HG03520 (cell line): ENCODE data around the gene SPON2.

Experiments
- ATAC-seq: cut with Tn5 transposase; IDR thresholded peaks from one replicate; pipeline ENCODE4 v1.9.1; 2021; ENCODE audit warnings: mild to moderate bottlenecking, moderate library complexity; ENCODE audit not compliant: unreplicated experiment

Gene SPON2

DNA sequence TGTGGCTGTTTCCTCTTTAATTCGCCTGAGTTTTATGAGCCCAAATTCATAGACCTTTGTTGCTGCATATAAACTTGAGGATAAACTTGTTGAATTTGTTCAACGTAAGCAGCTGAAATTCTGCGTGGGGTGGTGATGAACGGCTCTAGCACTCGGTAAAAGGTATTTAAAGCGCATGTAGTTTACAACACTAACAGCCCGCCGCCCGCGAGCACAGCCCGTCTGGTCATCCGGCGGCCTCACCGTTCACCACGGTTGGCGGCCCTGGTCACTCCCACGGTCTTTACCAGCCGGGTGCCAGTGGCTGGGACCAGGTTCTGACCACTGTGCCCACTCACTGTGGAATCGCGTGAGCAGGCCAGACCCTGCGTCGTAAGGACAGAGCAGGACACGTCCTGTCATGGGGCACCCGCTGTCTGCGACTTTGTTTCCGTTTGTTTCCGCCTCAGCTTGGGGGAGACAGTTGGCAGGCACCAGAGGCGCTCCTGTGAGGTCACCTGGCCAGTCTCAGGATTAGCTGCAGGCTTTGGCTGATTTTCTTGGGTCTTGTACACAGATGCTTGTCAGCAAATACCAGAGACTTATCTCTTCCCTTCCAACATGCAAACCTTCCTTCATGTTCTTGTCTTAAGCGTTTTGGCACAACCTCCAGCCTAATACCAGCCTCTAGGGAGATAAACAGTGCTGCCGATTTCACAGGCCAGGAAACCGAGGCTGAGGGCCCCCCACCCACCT, 36.8 kb upstream of the SPON2 start:
- ATAC-seq = no peak

DNA sequence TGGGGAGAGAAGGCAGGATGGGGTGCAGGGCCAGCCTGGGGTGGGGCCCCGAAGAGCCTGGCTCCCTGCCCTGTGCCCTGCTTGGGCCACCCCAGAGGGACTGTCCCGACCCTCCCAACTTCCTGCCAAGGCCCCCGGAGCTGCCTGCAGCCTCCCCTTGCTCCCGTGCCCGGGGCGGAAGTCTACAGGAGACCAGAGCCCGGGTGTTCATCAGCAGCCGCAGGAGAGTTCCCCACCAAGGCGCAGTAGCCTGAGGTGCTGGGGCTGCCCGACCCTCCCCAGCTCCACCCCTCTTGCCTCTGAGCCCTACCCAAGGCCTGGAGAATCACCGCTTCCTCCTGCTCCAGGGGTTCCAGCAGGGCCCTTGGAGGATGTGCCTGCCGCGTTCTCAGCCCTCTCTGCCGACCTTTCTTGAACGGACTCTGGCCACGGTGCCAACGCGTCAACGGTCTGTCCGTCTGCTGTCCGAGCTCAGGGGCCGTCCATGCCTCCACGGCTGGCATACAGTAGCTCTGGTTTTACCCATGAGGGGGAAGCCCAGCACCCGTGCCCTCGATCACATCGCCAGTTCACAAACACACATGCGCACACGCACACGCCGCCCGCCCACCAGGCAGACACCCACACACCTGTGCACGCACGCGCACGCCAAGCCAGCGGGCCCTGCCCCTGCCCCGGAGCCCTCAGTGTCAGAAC, 36.0 kb upstream of the SPON2 start:
- no peak for ATAC-seq

DNA sequence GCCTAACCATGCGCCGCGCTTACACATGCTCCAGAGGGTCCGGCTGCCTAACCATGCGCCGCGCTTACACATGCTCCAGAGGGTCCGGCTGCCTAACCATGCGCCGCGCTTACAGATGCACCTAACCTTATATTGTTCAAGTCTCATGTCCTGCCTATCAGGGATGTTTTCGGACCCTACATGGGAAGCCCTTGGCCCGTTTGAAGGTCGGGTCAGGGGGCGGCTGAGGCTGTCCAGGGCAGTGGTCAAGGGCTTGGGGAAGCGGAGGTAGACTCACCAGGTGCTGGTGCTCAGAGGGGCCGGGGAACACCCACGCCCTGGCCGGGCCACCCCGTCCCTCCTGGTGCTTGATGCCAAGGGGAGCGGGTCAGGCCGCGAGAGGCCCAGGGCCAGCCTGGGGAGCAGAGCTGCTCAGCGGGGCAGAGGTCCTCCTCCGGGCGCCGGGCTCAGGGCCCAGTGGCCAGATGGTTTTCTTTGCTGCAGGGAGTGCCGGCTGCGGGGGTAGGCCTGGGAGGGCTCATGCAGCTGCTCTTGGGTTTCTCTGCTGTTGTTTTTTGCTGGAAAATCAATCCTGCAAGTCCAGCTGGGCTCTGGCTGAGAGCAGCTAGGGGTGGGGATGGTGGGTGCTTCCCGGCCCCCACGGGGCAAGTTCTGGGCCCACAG, 35.4 kb upstream of the SPON2 start:
- no peak for ATAC-seq

DNA sequence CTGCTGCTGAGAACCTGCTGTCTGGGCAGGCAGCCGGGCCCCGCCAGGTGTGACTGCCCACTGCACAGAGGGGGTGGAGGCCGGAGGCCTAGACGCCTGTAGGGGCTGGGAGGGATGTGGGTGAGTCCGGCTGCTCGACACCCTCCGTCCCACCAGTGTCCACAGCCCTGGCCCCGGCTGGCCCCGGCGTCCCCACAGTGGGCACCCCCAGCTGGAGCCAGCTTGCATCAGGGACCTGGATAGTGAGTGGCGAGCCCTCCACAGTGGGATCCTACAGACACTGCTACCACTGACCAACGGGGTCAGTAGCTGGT, 34.7 kb upstream of the SPON2 start:
- no peak for ATAC-seq

DNA sequence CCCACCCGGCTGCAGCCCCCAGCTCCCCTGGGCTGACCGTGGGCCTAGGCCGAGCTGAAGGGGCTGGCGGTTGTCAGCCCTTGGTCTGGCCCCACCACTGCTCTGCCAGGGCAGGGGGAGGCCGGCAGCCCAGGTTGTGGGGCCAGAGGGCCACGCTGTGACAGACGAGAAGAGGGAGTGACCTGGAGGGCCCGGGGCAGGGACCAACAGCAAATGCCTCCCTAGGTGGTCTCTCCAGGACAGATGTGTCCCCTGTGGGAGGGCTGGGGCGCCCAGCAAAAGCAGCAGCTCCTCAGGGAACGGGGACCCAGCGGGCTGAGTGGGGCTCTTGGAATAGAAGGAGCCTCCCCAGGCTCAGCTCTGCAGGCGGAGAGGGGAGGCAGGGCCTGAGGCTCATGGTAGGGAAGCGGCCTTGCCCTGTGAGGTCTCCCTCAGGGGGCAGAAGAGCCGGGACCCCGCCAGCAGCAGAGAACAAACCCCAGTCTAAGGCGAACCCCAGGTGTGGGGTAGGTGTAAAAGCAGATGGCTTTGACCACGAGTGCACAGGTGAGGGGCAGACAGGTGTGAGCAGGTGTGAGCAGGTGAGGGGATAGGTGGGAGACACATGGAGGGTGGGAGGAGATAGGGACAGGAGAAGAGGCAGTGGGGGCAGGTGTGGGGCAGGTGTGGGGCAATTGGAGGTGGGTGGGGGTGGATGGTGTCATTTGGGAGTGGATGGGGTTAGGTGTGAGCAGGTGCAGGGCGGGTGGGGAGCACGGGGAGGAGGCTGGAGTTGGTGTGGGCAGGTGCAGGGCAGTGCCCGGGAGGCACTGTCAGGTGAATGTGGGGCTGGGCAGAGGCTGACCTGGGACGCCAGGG, 34.1 kb upstream of the SPON2 start:
- ATAC-seq = no peak

DNA sequence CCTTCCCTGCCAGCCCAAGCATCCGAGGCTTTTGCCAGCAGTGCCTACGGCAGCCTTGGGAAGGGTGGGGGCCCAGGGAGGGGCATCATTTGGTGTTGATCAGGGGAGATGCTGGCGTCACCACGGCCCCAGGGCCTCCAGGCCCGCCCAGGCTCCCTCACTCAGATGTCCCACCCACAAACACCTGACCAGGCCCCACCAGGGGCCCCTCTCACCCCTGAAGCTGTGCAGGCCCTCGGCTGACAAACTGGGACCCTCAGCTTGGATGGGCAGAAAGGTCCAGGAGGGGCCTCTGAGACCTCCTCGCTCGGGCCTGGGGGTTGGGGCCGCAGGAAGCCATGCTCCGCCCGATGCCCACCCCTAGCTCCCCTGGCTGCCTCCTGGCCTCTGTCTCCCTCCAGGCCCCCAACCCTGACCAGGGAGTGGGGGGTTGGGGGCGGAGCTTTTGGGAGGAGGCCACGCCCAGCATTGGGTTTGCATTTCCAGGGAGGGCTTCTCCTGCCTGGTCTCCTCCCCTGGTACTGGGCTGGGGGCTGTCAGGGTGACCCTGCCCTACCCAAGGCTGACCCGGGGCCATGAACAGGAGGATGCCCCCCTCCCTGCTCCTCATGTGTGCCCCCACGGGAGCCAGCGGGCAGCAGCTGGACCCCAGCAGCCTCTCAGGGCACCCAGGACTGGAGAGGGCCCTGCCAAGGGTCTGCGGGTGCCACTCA, 33.4 kb upstream of the SPON2 start:
- no peak for ATAC-seq

DNA sequence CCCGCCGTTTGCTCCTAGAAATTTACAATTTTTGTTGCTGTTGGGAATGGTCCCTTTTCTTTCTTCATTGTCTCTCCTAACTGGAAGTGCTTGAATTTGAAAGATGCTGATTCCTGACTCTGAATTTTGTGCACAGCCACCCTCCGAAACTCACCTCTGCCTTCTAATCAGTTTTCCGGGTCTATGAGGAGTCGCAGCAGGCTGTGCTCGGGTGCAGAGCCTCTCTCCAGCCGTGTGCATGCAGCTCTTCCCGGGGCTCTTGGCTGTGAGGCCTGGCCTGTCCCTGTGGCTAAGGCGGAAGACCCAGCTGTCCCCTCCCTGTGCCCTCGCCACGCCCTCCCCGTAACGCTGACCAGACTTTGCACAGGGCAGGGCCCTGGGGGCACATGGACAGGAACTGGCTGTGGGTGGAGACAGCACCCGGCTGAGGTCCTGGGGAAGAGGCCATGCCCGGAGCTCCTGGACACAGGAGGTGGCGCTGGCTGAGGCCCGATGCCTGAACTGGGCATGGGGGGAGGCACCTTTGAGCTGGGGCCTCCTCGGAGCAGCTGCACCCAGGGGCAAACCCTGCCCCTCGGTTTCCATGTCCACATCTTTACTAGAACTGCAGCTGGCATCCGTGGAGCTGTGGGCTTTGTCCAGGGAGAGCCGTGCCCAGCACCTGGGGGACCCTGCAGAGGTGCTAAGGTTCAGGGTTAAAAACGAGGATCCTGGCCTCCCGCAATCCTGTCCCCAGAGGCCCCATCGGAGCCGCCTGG, 32.6 kb upstream of the SPON2 start:
- no peak for ATAC-seq

DNA sequence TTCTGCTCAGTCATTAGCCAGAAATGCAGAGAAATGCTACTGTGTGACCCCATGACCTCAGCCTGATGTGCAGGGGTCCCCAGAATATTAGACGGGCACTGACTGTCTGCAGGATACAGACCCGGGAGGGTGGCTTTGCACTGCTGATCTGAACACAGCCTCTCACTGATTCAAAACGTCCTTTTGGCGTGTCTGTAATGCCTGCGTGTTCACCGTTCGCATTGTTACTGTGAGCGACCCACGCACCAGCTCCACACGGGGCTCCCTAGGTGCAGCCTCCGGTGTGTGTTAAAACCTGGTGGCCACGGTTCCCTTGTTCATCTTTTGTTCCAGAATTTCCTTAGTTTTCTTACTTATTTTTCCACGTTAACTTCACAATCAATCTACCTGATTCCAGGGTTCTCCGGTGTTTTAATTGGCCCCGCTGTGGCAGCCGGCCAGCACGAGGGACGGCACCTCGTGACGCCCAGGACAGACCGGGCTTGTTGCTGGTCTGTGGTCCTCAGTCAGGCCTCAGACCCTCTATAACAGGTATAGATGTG, 32.0 kb upstream of the SPON2 start:
- ATAC-seq = no peak

DNA sequence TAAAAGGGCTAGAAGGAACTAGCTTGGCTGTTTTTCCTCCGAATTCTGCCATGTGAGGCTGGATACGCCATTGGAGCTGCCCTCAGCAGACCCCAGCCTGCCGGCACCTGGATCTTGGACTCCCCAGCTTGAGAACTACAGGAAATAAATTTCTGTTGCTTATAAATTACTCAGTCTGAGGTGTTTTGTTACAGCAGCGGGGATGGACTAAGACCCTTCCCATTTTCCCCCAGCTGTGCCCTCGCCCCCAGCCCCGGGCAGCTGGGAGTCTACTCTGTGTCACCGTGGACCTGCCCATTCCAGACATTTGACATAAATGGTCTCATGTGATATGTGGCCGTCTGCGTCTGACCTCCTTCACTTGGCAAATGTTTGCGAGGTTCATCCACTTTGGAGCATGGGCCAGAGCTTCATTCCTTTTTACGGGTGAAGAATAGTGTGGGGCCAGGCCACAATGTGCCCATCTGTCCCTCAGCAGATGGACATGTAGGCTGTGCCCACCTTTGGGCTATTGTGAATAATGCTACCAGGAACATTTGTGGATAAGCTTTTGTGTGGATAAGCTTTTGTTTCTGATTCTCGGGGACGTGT, 30.7 kb upstream of the SPON2 start:
- ATAC-seq = no peak

DNA sequence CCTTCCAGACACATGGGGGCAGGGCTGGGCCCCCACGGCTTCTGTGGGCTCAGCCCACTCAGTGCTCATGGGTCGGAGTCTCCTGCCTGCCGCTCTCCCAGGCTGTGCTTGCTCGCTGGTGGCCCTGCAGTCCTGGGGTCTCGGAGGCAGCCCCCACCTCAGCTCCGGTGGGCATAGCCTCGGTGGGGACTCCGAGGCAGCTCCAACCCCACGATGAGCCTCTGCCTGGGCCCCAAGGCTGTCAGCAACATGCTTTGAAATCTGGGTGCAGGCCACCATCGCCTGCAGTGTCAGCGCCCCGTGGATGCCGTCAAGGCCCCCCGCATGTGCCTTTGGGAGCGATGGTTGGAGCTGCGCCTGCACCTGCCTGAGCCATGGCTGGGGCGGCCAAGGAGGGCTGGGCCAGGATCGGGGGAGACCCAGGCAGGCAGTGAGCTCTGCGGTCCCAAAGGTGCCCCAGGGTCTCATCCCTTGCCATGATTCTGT, 30.2 kb upstream of the SPON2 start:
- ATAC-seq = no peak

DNA sequence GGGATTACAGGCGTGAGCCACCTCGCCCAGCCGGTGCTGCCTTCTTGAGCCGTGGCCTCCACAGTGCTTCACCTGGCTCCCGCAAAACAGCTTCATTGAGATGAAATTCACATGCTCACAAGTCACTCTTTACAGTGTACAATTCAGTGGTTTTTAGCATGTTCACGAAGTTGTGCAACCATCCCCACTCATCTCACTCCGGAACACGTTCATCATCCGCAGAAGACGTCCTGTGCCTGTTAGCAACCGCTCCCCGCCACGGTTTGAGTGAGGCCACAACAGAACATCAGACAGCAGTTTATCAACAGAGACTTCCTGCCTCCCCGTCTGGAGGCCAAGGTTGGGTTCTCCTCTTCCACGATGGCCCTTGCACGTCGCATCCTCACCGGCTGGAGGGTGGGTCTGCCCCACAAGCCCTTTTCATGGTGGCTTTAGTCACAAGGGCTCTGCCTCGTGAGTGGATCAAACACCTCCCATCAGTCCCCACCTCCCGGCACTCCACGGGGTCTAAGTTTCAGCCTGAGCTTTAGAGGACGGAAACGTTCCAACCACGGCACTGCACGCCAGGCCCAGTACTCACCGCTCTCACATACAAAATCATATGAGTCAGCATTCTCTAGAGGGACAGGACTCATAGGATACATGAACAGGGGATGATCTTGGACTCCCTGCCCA, 29.6 kb upstream of the SPON2 start:
- no peak for ATAC-seq

DNA sequence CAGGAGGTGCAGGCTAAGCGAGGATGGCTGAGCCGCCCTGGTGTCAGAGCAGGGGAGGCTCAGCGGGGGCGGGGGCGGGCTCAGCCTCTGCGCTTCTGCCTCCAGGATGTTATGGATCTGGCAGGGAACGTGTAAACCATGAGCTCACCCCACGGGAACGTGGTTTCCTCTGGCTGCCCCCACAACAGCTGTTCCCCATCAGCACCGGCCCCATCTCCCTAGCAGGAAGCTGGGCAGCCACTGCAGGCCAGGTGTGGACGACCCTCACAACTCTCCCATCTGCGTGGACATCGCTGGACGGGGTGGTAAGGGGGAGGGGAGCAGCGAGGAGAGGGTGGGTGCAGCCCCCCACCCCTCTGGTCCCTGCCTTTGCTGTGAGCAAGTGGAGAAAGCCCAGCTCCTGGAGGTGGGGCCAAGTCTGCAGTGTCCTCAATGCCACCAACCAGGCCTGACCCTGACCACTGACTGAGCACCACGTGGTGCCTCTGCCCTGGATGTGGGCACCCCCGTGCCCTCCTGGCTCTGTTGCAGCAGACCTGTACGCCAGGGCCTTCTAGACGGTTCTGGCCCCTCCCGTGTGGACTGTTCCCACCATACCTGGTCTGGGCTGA, 28.1 kb upstream of the SPON2 start:
- peak; percentile 5 for ATAC-seq

DNA sequence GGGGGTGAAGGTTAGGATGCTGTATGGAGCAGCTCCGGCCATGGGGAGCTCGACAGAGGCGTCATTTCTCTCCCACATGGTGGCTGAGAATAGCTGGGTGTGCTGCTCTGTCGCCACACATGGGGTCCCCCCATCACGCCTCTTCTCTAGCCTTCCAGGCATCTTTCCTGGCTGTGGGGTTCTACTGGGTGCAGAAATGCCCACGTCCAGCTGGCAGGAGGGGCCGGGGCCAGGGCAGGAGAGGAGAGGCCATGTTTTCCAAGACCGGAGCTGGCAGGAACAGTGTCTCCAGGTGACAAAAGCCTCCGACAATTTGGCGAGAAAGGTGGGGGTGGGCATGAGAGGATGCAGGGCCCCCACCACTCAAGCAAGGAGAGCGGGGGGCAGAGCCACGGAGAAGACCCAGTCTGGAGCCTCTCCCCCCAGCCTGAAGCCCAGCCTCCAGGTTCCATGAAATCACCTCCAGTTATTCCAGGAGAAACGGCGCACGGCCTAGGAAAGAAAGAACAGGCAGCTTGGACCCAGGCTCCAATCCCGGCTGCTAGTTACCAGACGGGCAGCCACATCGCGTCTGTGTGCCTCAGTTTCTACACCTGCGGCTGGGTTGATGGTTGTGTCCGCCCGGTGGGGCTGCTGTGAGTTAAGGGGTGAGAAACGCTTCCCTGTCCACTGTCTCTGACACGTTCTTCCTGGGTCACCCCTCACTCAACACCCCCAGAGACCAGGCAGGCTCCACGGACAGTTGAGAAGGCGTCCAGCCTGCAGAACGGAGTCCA, 27.4 kb upstream of the SPON2 start:
- no peak for ATAC-seq

DNA sequence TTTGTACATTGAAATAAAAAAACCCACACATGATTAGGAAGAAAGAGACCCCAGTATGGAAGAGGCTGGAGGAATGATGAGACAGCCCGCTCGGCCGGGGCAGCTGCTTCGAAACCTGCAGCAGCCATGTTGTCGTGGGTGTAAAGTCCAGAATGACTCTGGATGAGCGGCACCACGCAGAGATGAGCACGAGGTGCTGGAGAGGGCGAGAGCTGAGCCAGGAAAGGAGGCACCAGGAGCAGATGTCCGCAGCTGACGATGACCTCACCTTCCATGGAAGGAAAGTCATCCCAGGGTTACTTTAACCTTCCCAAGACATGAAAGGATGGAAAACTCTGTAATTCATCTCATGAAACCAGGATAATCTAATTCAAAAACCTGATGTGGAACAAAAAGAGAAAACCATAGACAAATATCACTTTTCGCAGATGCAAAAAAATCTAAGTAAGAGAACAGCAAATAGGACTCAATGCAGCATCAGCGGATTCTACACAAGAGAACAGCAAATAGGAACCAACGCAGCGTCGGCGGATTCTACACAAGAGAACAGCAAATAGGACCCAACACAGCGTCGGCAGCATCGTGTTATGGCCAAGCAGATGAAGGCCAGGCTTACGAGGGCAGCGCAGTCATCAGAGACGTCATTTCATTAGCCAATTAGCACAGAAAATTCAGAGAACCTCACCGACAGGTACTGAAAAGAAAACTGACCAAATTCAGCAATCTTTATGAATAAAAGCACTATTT, 25.9 kb upstream of the SPON2 start:
- no peak for ATAC-seq

DNA sequence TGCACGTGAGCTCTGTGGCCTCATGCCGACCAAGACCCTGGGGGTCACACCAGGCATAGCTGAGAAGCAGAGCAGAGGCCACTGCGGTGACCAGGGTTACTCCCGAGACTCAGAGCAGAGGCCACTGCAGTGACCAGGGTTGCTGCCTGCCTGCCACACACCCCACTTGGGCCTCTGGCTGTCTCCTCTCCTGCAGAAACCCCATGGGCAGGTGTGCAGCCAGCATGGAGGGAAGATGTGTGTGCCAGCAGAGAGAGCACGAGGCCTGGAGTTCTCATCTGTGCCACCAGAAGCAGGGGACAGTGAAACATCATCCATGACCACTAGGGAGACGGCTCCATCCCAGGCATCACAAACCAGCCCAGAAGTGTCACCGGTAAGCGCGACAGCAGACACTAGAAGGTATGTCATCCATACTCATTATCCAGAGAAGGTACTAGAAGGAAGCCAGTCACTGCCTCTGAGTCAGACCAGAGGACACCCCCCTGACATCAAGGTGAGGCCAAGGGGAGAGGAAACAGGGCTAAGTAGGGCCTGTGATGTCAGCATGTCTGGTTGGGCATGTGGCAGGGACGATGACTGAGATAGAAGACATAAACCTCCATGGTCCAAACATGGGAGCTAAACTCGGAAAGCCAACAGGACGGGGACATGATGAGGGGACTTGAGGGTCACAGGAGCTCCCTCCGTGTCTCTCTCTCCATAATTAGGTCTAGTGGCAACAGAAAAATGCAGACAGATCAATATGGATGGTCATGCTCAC, 24.2 kb upstream of the SPON2 start:
- no peak for ATAC-seq

DNA sequence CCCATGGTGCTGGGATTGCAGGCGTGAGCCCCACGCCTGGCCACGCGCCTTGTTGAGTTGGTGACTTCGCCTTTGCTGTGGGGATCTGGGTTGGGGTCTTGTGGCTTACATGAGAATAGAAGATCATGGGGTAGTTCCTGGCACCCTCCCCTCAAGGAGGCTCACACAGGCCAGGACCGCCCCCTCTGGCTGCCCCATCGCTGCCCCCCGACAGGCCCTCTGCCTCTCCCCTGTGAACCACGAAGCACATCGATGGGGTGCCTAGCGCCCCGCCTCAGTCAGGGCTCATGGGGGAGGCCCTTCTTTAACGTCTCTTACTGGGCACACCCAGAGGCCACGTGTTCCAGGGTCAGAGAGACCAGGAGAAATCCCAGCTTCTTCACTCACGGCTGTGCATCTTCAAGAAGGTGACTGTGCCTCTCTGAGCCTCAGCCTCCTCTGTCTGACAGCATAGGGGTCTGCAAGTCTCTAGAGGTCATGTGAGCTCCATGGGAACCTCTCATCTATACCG, 23.6 kb upstream of the SPON2 start:
- no peak for ATAC-seq
